Measurements from ENCODE around the gene HBA2. TPM values are rescaled to one million over a fixed set of nuclear protein-coding genes. Genes with fewer than 3 reads are reported as not detected.
A peak's percentile ranks its signal among the peaks of the same experiment; 100 is the strongest.

The HBA2 gene
- total and polyA plus RNA-seq, 9 of the 15 experiments (the other 6 are each of a cell fraction or from before 2014, with no cell fraction given) = 40.4 to 853 (median 286) TPM

- TF ChIP-seq ZBTB34 (CRISPR knock-in tag; IDR thresholded peaks at IDR 0.05) = no peak
- TF ChIP-seq ZNF407 (IDR thresholded peaks at IDR 0.05; ENCODE audit: low read depth) = no peak
- no peak for TF ChIP-seq CHD1 (IDR thresholded peaks at IDR 0.05; ENCODE audit: low read length)
- peak; percentile 77 for TF ChIP-seq ADNP (tag; IDR thresholded peaks at IDR 0.05)
- no peak for TF ChIP-seq ATF6 (CRISPR knock-in tag; IDR thresholded peaks at IDR 0.05)
- peak in 1 of 2 experiments; percentile 62; a peak in 1 of 4 replicates for TF ChIP-seq SIN3A (IDR thresholded peaks at IDR 0.05; ENCODE audit: borderline replicate concordance in 2 of 2, control insufficient read depth in 1 of 2, low read depth in 2 of 2, low read length in 2 of 2)
- TF ChIP-seq ZNF184 (CRISPR knock-in tag; IDR thresholded peaks at IDR 0.05) = no peak
- 0 out of 2 replicates have a peak, but pooled peaks have one; percentile 21 for TF ChIP-seq ZKSCAN1 (IDR thresholded peaks at IDR 0.05; ENCODE audit: low read depth, low read length)
- no peak for TF ChIP-seq PTBP1 (IDR thresholded peaks at IDR 0.05; ENCODE audit: low read depth, low read length)
- TF ChIP-seq CBX2 (IDR thresholded peaks at IDR 0.05; ENCODE audit: insufficient read depth, low read length, poor library complexity, severe bottlenecking) = no peak
- no peak for TF ChIP-seq ID3 (CRISPR knock-in tag; IDR thresholded peaks at IDR 0.05)
- no peak for TF ChIP-seq ID3 (tag; IDR thresholded peaks at IDR 0.05)
- no peak for TF ChIP-seq HDAC6 (IDR thresholded peaks at IDR 0.05; ENCODE audit: low read depth, low read length)
- 0 out of 2 replicates have a peak, but pooled peaks have one; percentile 20 for TF ChIP-seq ERF (CRISPR knock-in tag; IDR thresholded peaks at IDR 0.05)
- no peak for TF ChIP-seq CEBPG (CRISPR knock-in tag; IDR thresholded peaks at IDR 0.05)
- no peak for TF ChIP-seq CEBPG (tag; conservative IDR thresholded peaks at IDR 0.05 in 1 of 2, IDR thresholded peaks at IDR 0.05 in 1 of 2)
These were observed 7.5 kb downstream of the HBA2 start, which contains the start of gene HBQ1 (continued) for GRCh38 chr16:180101-180675.
